Measurements from ENCODE around the gene EDARADD. TPM values are rescaled to one million over a fixed set of nuclear protein-coding genes. Genes with fewer than 3 reads are reported as not detected.

The EDARADD gene
- polyA plus RNA-seq, 1 donor (not counting 4 experiments of a cell fraction or from before 2014, with no cell fraction given) = 12.3 TPM

- TF ChIP-seq EZH2 (IDR thresholded peaks at IDR 0.05; ENCODE audit: low read length) (no peak), CTCF (optimal IDR thresholded peaks at IDR 0.05 in 1 of 3, IDR thresholded peaks at IDR 0.05 in 1 of 3, conservative IDR thresholded peaks at IDR 0.05 in 1 of 3; ENCODE audit: extremely low read depth in 1 of 3, insufficient read depth in 2 of 3, low read length in 3 of 3) (no peak)
- H3K9me1 ChIP-seq (ENCODE audit: control insufficient read depth, extremely low read depth, insufficient read depth, low read length) = no peaks in the 10 kb centered on the region
- DNase-seq (ENCODE audit: low read depth, low spot score) = no peak
Measured at GRCh38 chr1:236438614-236439013, 44.5 kb downstream of the EDARADD start.

GRCh38 chr1:236440373-236440772, 46.3 kb downstream of the EDARADD start:
- Histone ChIP-seq H4K20me1 (ENCODE audit: control insufficient read depth, extremely low read depth, insufficient read depth, low read length) (no peaks in the 10 kb centered on the region), H3K4me3 (ENCODE audit: control insufficient read depth in 2 of 3, extremely low read depth in 1 of 3, insufficient read depth in 2 of 3, low read depth in 1 of 3, low read length in 3 of 3) (no peak overlapping the region), H3K9me1 (ENCODE audit: control insufficient read depth, extremely low read depth, insufficient read depth, low read length) (no peaks in the 10 kb centered on the region), H3K9me3 (ENCODE audit: control insufficient read depth, low read depth, low read length) (no peaks in the 10 kb centered on the region), H3K4me1 (ENCODE audit: control insufficient read depth, extremely low read depth, insufficient read depth, low read length) (no peaks in the 10 kb centered on the region), H3K27me3 (ENCODE audit: control insufficient read depth, extremely low read depth, insufficient read depth, low read length) (no peaks in the 10 kb centered on the region), H3K36me3 (ENCODE audit: control insufficient read depth in 2 of 2, extremely low read depth in 1 of 2, insufficient read depth in 2 of 2, low read length in 2 of 2) (no peaks in the 10 kb centered on the region), H3K4me2 (ENCODE audit: control insufficient read depth, extremely low read depth, insufficient read depth, low read depth, low read length) (no peak overlapping the region), H3K27ac (ENCODE audit: control insufficient read depth, insufficient read depth, low read length) (no peak overlapping the region), H2AFZ (ENCODE audit: control insufficient read depth, low read length) (no peak overlapping the region), H3K79me2 (ENCODE audit: control insufficient read depth, insufficient read depth, low read length) (no peaks in the 10 kb centered on the region), H3K9ac (ENCODE audit: control insufficient read depth, extremely low read depth, insufficient read depth, low read length) (no peak overlapping the region)
- no peak for FAIRE-seq
- TF ChIP-seq EZH2 (IDR thresholded peaks at IDR 0.05; ENCODE audit: low read length) = no peak
- no peak for TF ChIP-seq CTCF (optimal IDR thresholded peaks at IDR 0.05 in 1 of 3, IDR thresholded peaks at IDR 0.05 in 1 of 3, conservative IDR thresholded peaks at IDR 0.05 in 1 of 3; ENCODE audit: extremely low read depth in 1 of 3, insufficient read depth in 2 of 3, low read length in 3 of 3)
- DNase-seq (ENCODE audit: low read depth, low spot score) = no peak
- dilution Hi-C loops (cut with MboI; ENCODE audit: extremely low pct_ligation_motif_present, low sequenced_read_pairs) = no loop called here

More at GRCh38 chr1:236438614-236439013, 44.5 kb downstream of the EDARADD start:
- dilution Hi-C loops (cut with MboI; ENCODE audit: extremely low pct_ligation_motif_present, low sequenced_read_pairs) = no loop called here
- Histone ChIP-seq H3K9me3 (ENCODE audit: control insufficient read depth, low read depth, low read length) (no peaks in the 10 kb centered on the region), H3K27me3 (ENCODE audit: control insufficient read depth, extremely low read depth, insufficient read depth, low read length) (no peaks in the 10 kb centered on the region), H3K27ac (ENCODE audit: control insufficient read depth, insufficient read depth, low read length) (no peak overlapping the region), H4K20me1 (ENCODE audit: control insufficient read depth, extremely low read depth, insufficient read depth, low read length) (no peaks in the 10 kb centered on the region), H3K9ac (ENCODE audit: control insufficient read depth, extremely low read depth, insufficient read depth, low read length) (no peak overlapping the region), H3K4me3 (ENCODE audit: control insufficient read depth in 2 of 3, extremely low read depth in 1 of 3, insufficient read depth in 2 of 3, low read depth in 1 of 3, low read length in 3 of 3) (no peak overlapping the region), H3K4me2 (ENCODE audit: control insufficient read depth, extremely low read depth, insufficient read depth, low read depth, low read length) (no peak overlapping the region), H2AFZ (ENCODE audit: control insufficient read depth, low read length) (no peak overlapping the region), H3K4me1 (ENCODE audit: control insufficient read depth, extremely low read depth, insufficient read depth, low read length) (no peaks in the 10 kb centered on the region), H3K79me2 (ENCODE audit: control insufficient read depth, insufficient read depth, low read length) (no peaks in the 10 kb centered on the region), H3K36me3 (ENCODE audit: control insufficient read depth in 2 of 2, extremely low read depth in 1 of 2, insufficient read depth in 2 of 2, low read length in 2 of 2) (no peaks in the 10 kb centered on the region)
- no peak for FAIRE-seq

All from keratinocyte (primary cell).